IMR-90 (cell line): ENCODE results near the gene KLF13. TPM values are rescaled to one million over a fixed set of nuclear protein-coding genes. Genes with fewer than 3 reads are reported as not detected.

ENCODE experiments used
- ATAC-seq: fragments of 200-7000 bp; cut with Tn5 transposase; 2 replicates; pipeline ENCODE4 v1.9.1; 2020; ENCODE audit warnings: low read depth, mild to moderate bottlenecking, moderate library complexity
- BruUV-seq: library from RNA; stranded (reverse); fragments of 400-500 nt; replicated peaks from 2 replicates; lab custom pipeline; 2021; lab: Mats Ljungman, UMichigan
- CTCF ChIA-PET: fragments of 300-600 bp; formaldehyde crosslinking; extraction: SDS; loops from one replicate; lab custom pipeline; 2021; ENCODE audit warnings: antibody characterized with exemption; lab: Yijun Ruan, JAX
- POLR2A ChIA-PET: fragments of 300-600 bp; sonication (Branson Sonifier 250); formaldehyde crosslinking; loops from one replicate; lab custom pipeline; 2022; ENCODE audit warnings: antibody characterized with exemption; ENCODE audit not compliant: unreplicated experiment; lab: Charles Lee
- DNase-seq: peaks from one replicate; pipeline ENCODE4 v3.0.0; 2013
- H2AFZ ChIP-seq: replicated peaks from 2 replicates; pipeline ENCODE3; 2013; ENCODE audit warnings: low read length, mild to moderate bottlenecking; ENCODE audit not compliant: poor library complexity
- H2AK5ac ChIP-seq: 2 replicates; pipeline ENCODE4 v1.6.1; 2013; ENCODE audit warnings: low read depth, low read length, inconsistent platforms
- H2AK9ac ChIP-seq: replicated peaks from 2 replicates; pipeline ENCODE3; 2013; ENCODE audit warnings: mild to moderate bottlenecking, low read depth, low read length, moderate library complexity; ENCODE audit not compliant: poor library complexity
- H2BK120ac ChIP-seq: 2 replicates; pipeline ENCODE4 v1.6.1; 2013; ENCODE audit warnings: low read depth, low read length, inconsistent platforms
- H2BK15ac ChIP-seq: 3 replicates; pipeline ENCODE4 v1.6.1; 2013; ENCODE audit warnings: low read depth, low read length, inconsistent platforms
- H2BK20ac ChIP-seq: 2 replicates; pipeline ENCODE4 v1.6.1; 2013; ENCODE audit warnings: low read depth, mild to moderate bottlenecking, inconsistent platforms, low read length, moderate library complexity
- H2BK5ac ChIP-seq: 2 replicates; pipeline ENCODE4 v1.6.1; 2013; ENCODE audit warnings: mild to moderate bottlenecking, low read depth, low read length, inconsistent platforms; ENCODE audit not compliant: poor library complexity, severe bottlenecking
- H3K14ac ChIP-seq: replicated peaks from 2 replicates; pipeline ENCODE4 v1.6.1; 2013; ENCODE audit warnings: low read depth, low read length, inconsistent platforms
- H3K18ac ChIP-seq: 2 replicates; pipeline ENCODE4 v1.6.1; 2013; ENCODE audit warnings: low read depth, low read length, control low read depth
- H3K23ac ChIP-seq: 2 replicates; pipeline ENCODE4 v1.6.1; 2013; ENCODE audit warnings: low read depth, low read length, inconsistent platforms
- H3K27ac ChIP-seq: 2 replicates; pipeline ENCODE4 v1.5.1; 2013; ENCODE audit warnings: mild to moderate bottlenecking, control low read depth, low read length; ENCODE audit not compliant: insufficient read depth
- H3K27me3 ChIP-seq: 2 replicates; pipeline ENCODE4 v1.6.1; 2013; ENCODE audit warnings: low read length; ENCODE audit not compliant: control insufficient read depth, insufficient read depth
- H3K36me3 ChIP-seq: 2 replicates; pipeline ENCODE4 v1.6.1; 2013; ENCODE audit warnings: low read length, mixed read lengths; ENCODE audit not compliant: control insufficient read depth, insufficient read depth
- H3K4ac ChIP-seq: 2 replicates; pipeline ENCODE4 v1.6.1; 2013; ENCODE audit warnings: low read depth, low read length, inconsistent platforms
- H3K4me1 ChIP-seq: 2 replicates; pipeline ENCODE4 v1.6.1; 2013; ENCODE audit warnings: low read length, mixed read lengths; ENCODE audit not compliant: control insufficient read depth, insufficient read depth
- H3K4me2 ChIP-seq: 2 replicates; pipeline ENCODE4 v1.6.1; 2013; ENCODE audit warnings: low read depth, mild to moderate bottlenecking, control low read depth, low read length, moderate library complexity
- H3K4me3 ChIP-seq: 2 replicates; pipeline ENCODE4 v1.5.1; 2013; ENCODE audit warnings: low read depth, mild to moderate bottlenecking, control low read depth, low read length, moderate library complexity; ENCODE audit not compliant: insufficient read depth
- H3K56ac ChIP-seq: 2 replicates; pipeline ENCODE4 v1.6.1; 2013; ENCODE audit warnings: low read length, inconsistent platforms; ENCODE audit not compliant: insufficient read depth; ENCODE audit errors: extremely low read depth
- H3K79me1 ChIP-seq, 2 experiments: 2 replicates each; pipeline ENCODE4 v1.6.1; 2013; ENCODE audit warnings: low read length in 2 of 2, inconsistent platforms in 1 of 2, low read depth in 1 of 2
- H3K9ac ChIP-seq: 2 replicates; pipeline ENCODE4 v1.6.1; 2013; ENCODE audit warnings: low read depth, low read length, control low read depth
- H3K9me1 ChIP-seq: 2 replicates; pipeline ENCODE4 v1.6.1; 2013; ENCODE audit warnings: low read length, inconsistent platforms; ENCODE audit not compliant: insufficient read depth
- H3K9me3 ChIP-seq: 2 replicates; pipeline ENCODE4 v1.6.1; 2013; ENCODE audit warnings: low read length; ENCODE audit not compliant: control insufficient read depth, insufficient read depth
- H4K20me1 ChIP-seq: 2 replicates; pipeline ENCODE4 v1.6.1; 2013; ENCODE audit warnings: low read length, inconsistent platforms; ENCODE audit not compliant: insufficient read depth
- H4K5ac ChIP-seq: 2 replicates; pipeline ENCODE4 v1.6.1; 2013; ENCODE audit warnings: mild to moderate bottlenecking, low read depth, low read length, control low read depth
- H4K8ac ChIP-seq, 2 experiments: 2 replicates each; pipeline ENCODE4 v1.6.1; 2013; ENCODE audit warnings: low read depth in 2 of 2, low read length in 2 of 2, control low read depth in 1 of 2, inconsistent platforms in 1 of 2
- H4K91ac ChIP-seq: 2 replicates; pipeline ENCODE4 v1.6.1; 2013; ENCODE audit warnings: low read depth, low read length, inconsistent platforms; ENCODE audit not compliant: insufficient read depth
- BHLHE40 ChIP-seq: fragments of 150-350 bp; IDR thresholded peaks from 2 replicates; pipeline ENCODE4 v1.6.1; 2016; ENCODE audit warnings: mild to moderate bottlenecking, low read depth, low read length
- CEBPB ChIP-seq: IDR thresholded peaks from 2 replicates; pipeline ENCODE4 v1.6.1; 2012; ENCODE audit warnings: low read depth, low read length, improper control_type of control experiment
- CHD1 ChIP-seq: IDR thresholded peaks from 2 replicates; pipeline ENCODE4 v1.6.1; 2012; ENCODE audit warnings: low read depth, low read length, improper control_type of control experiment
- CTCF ChIP-seq: conservative IDR thresholded peaks from 2 replicates; pipeline ENCODE4 v1.5.1; 2012; ENCODE audit warnings: mild to moderate bottlenecking, low read depth, low read length, improper control_type of control experiment
- ELK1 ChIP-seq: fragments of 150-350 bp; IDR thresholded peaks from 2 replicates; pipeline ENCODE4 v1.6.1; 2016; ENCODE audit warnings: low read depth, mild to moderate bottlenecking, low read length, moderate library complexity, borderline replicate concordance
- FOS ChIP-seq: fragments of 150-350 bp; IDR thresholded peaks from 2 replicates; pipeline ENCODE4 v1.6.1; 2016; ENCODE audit warnings: low read depth, low read length
- MAFK ChIP-seq: IDR thresholded peaks from 2 replicates; pipeline ENCODE4 v1.6.1; 2012; ENCODE audit warnings: low read depth, low read length, improper control_type of control experiment
- MAZ ChIP-seq: IDR thresholded peaks from 2 replicates; pipeline ENCODE4 v1.6.1; 2012; ENCODE audit warnings: low read depth, mild to moderate bottlenecking, low read length, improper control_type of control experiment, moderate library complexity, borderline replicate concordance
- MXI1 ChIP-seq: IDR thresholded peaks from 2 replicates; pipeline ENCODE4 v1.6.1; 2012; ENCODE audit warnings: low read depth, mild to moderate bottlenecking, low read length, moderate library complexity, borderline replicate concordance
- NFE2L2 ChIP-seq: fragments of 150-350 bp; IDR thresholded peaks from 2 replicates; pipeline ENCODE4 v1.6.1; 2016; ENCODE audit warnings: low read depth, mild to moderate bottlenecking, low read length
- POLR2A ChIP-seq: IDR thresholded peaks from 2 replicates; pipeline ENCODE4 v1.6.1; 2012; ENCODE audit warnings: mild to moderate bottlenecking, low read depth, low read length
- RAD21 ChIP-seq: IDR thresholded peaks from 2 replicates; pipeline ENCODE4 v1.6.1; 2012; ENCODE audit warnings: low read length, improper control_type of control experiment
- RCOR1 ChIP-seq: IDR thresholded peaks from 2 replicates; pipeline ENCODE4 v1.6.1; 2012; ENCODE audit warnings: mild to moderate bottlenecking, low read length, improper control_type of control experiment; ENCODE audit not compliant: insufficient replicate concordance
- RFX5 ChIP-seq: IDR thresholded peaks from 2 replicates; pipeline ENCODE4 v1.8.0; 2012; ENCODE audit warnings: low read depth, mild to moderate bottlenecking, low read length, moderate library complexity
- SMC3 ChIP-seq: fragments of 150-350 bp; IDR thresholded peaks from 2 replicates; pipeline ENCODE4 v1.6.1; 2016; ENCODE audit warnings: low read depth, mild to moderate bottlenecking, antibody characterized with exemption, low read length, moderate library complexity
- USF2 ChIP-seq: fragments of 150-350 bp; IDR thresholded peaks from 2 replicates; pipeline ENCODE4 v1.6.1; 2017; ENCODE audit warnings: mild to moderate bottlenecking, antibody characterized with exemption, low read length, low read depth
- WGBS, 2 experiments: methylation state at CpG; one replicate each; pipeline versions ENCODE4 v1.1.5 to v1.1.7; 2013; ENCODE audit warnings: missing lambda C conversion rate in 2 of 2; ENCODE audit not compliant: insufficient read length in 1 of 2; ENCODE audit errors: extremely low coverage in 2 of 2; 5-methylcytosine and 5-hydroxymethylcytosine counted together
- dilution Hi-C: fragments of 300-500 bp; cut with HindIII; formaldehyde crosslinking; loops from one replicate; pipeline ENCODE4 v1.14.3; 2018; ENCODE audit warnings: low sequenced_read_pairs; ENCODE audit not compliant: unreplicated experiment
- in situ Hi-C: fragments of 300-500 bp; cut with MboI; formaldehyde crosslinking; loops from 3 replicates; pipeline ENCODE4 v1.14.3; 2019; ENCODE audit warnings: low sequenced_read_pairs, inconsistent platforms, mixed read lengths
- intact Hi-C: fragments of 100-400 bp; cut with micrococcal nuclease; formaldehyde crosslinking; loops from 2 replicates; pipeline ENCODE4 v1.10.0; 2022
- polyA plus RNA-seq, 3 experiments: library from polyadenylated mRNA; depleted of rRNA; stranded (reverse); fragments of >200 nt; gene quantifications; 2 replicates each; pipeline ENCODE4 v1.2.3, GENCODE V29; 2012; ENCODE audit warnings: low replicate concordance in 1 of 3
- total RNA-seq: library from RNA; depleted of rRNA; stranded (reverse); fragments of >200 nt; gene quantifications from 2 replicates; pipeline ENCODE4 v1.2.3, GENCODE V29; 2012

The KLF13 gene
- total and polyA plus RNA-seq, 2 of the 4 experiments (the other 2 are of a cell fraction) = 9.5 to 10.6 TPM

GRCh38 chr15:31342381-31342780 is 15.7 kb downstream of the KLF13 start:
- dilution Hi-C loops (no loop called here), in situ Hi-C loops (no loop called here), intact Hi-C loops (no loop called here)
- Histone ChIP-seq H3K4me2 (no peak overlapping the region), H3K27ac (no peak overlapping the region), H3K27me3 (no peaks in the 10 kb centered on the region), H3K9ac (no peak overlapping the region), H3K18ac (no peak overlapping the region), H2BK15ac (no peak overlapping the region), H4K91ac (no peak overlapping the region), H3K4me1 (peaks cover 16% of the 10 kb centered on the region), H2BK20ac (no peak overlapping the region), H3K4ac (no peak overlapping the region), H2AFZ (no peak overlapping the region), H3K56ac (no peak overlapping the region), H2BK5ac (no peak overlapping the region), H3K36me3 (no peaks in the 10 kb centered on the region), H3K9me3 (no peaks in the 10 kb centered on the region), H2AK5ac (no peak overlapping the region), H3K14ac (no peak overlapping the region), H3K79me1 (peaks cover 39 to 96% of the 10 kb centered on the region in 2 experiments), H2AK9ac (no peak overlapping the region), H3K4me3 (no peak overlapping the region), H3K9me1 (peaks cover 32% of the 10 kb centered on the region), H2BK120ac (no peak overlapping the region), H4K20me1 (peaks cover 95% of the 10 kb centered on the region), H4K8ac (no peak overlapping the region), H4K5ac (no peak overlapping the region), H3K23ac (no peak overlapping the region)
- ATAC-seq = no peak
- ChIA-PET CTCF (interaction anchor here (0.6 kb wide), 1 partner anchor 114 kb away, joined by 3 read pairs; no protein-coding TSS in a partner anchor), POLR2A (no interaction called here)
- TF ChIP-seq RFX5 = no peak
- TF ChIP-seq NFE2L2 = no peak
- no peak for TF ChIP-seq RAD21
- TF ChIP-seq SMC3 = no peak
- no peak for TF ChIP-seq MAFK
- no peak for TF ChIP-seq USF2
- no peak for TF ChIP-seq CEBPB
- no peak for TF ChIP-seq MXI1
- no peak for TF ChIP-seq POLR2A
- TF ChIP-seq RCOR1 = no peak
- no peak for TF ChIP-seq ELK1
- no peak for TF ChIP-seq MAZ
- TF ChIP-seq FOS = no peak
- TF ChIP-seq BHLHE40 = no peak
- TF ChIP-seq CHD1 = no peak
- TF ChIP-seq CTCF = no peak
- 90% methylated on average over 4 of the region's 11 CpGs; no CpG with 5 or more reads in 1 of the 2 experiments for WGBS, 2 experiments
- BruUV-seq = no TSS peak
- no peak for DNase-seq
